GM19023 (cell line): ENCODE measurements around the gene PSMD6.
A peak's percentile ranks its signal among the peaks of the same experiment; 100 is the strongest.

Experiments used
- ATAC-seq: cut with Tn5 transposase; IDR thresholded peaks from one replicate; pipeline ENCODE4 v1.9.1; 2021; ENCODE audit warnings: mild to moderate bottlenecking, moderate library complexity; ENCODE audit not compliant: unreplicated experiment

Gene PSMD6

GRCh38 chr3:64011685-64012084 is 11.6 kb downstream of the PSMD6 start:
- ATAC-seq: no peak

GRCh38 chr3:64010199-64010598 is 13.1 kb downstream of the PSMD6 start:
- ATAC-seq: no peak

GRCh38 chr3:64009528-64009927 is 13.8 kb downstream of the PSMD6 start:
- no peak for ATAC-seq

- ATAC-seq: no peak
Observed at GRCh38 chr3:64008487-64009351, 14.6 kb downstream of the PSMD6 start.

- ATAC-seq: no peak
Observed at GRCh38 chr3:64008017-64008416, 15.3 kb downstream of the PSMD6 start.

GRCh38 chr3:64003589-64003988 is 19.7 kb downstream of the PSMD6 start:
- ATAC-seq: no peak

GRCh38 chr3:64002233-64002632 is 21.1 kb downstream of the PSMD6 start:
- ATAC-seq: no peak

GRCh38 chr3:64000453-64001055 is 22.7 kb downstream of the PSMD6 start:
- no peak for ATAC-seq

- no peak for ATAC-seq
Observed at GRCh38 chr3:63998852-63999754, 24.2 kb downstream of the PSMD6 start.

- ATAC-seq: no peak
Observed at GRCh38 chr3:63995086-63995485, 28.2 kb downstream of the PSMD6 start.

- ATAC-seq: peak; percentile 76
Observed at GRCh38 chr3:63993653-63994079, 29.6 kb downstream of the PSMD6 start.

- ATAC-seq: no peak
Observed at GRCh38 chr3:63992516-63993209, 30.6 kb downstream of the PSMD6 start.

GRCh38 chr3:63991666-63992065 is 31.6 kb downstream of the PSMD6 start:
- ATAC-seq: no peak

- no peak for ATAC-seq
Observed at GRCh38 chr3:63990733-63991132, 32.6 kb downstream of the PSMD6 start.

GRCh38 chr3:63990204-63990603 is 33.1 kb downstream of the PSMD6 start:
- ATAC-seq: no peak

- no peak for ATAC-seq
Observed at GRCh38 chr3:63988943-63989342, 34.4 kb downstream of the PSMD6 start.

GRCh38 chr3:63986831-63987230 is 36.5 kb downstream of the PSMD6 start:
- ATAC-seq: no peak

GRCh38 chr3:63986146-63986545 is 37.1 kb downstream of the PSMD6 start:
- ATAC-seq: no peak

GRCh38 chr3:63984391-63984790 is 38.9 kb downstream of the PSMD6 start:
- ATAC-seq: no peak

GRCh38 chr3:63981980-63982379 is 41.3 kb downstream of the PSMD6 start:
- ATAC-seq: no peak
